Upper lobe of right lung (tissue), 1 donor: ENCODE data around the gene ATOX1. TPM values are rescaled to one million over a fixed set of nuclear protein-coding genes. Genes with fewer than 3 reads are reported as not detected.
A peak's percentile ranks its signal among the peaks of the same experiment; 100 is the strongest.
"Not testable (repeated sequence)": the region's sequence is repeated elsewhere in the genome, so short reads cannot be mapped to it uniquely, and the experiment has no call there.

Experiments
- ATAC-seq: fragments of 200-7000 bp; cut with Tn5 transposase; one replicate; pipeline ENCODE4 v1.9.1; 2020; ENCODE audit warnings: mild to moderate bottlenecking, moderate library complexity
- DNase-seq: peaks from one replicate; pipeline ENCODE4 v3.0.0-alpha.2; 2020
- H3K27ac ChIP-seq: fragments of 200-600 bp; one replicate; pipeline ENCODE4 v1.8.0; 2022
- H3K27me3 ChIP-seq: fragments of 200-600 bp; one replicate; pipeline ENCODE4 v1.8.0; 2022; ENCODE audit warnings: mild to moderate bottlenecking
- H3K36me3 ChIP-seq: fragments of 200-600 bp; one replicate; pipeline ENCODE4 v1.8.0; 2022
- H3K4me1 ChIP-seq: fragments of 200-600 bp; one replicate; pipeline ENCODE4 v1.8.0; 2022
- H3K4me3 ChIP-seq: fragments of 200-600 bp; one replicate; pipeline ENCODE4 v1.8.0; 2022; ENCODE audit warnings: mild to moderate bottlenecking
- H3K9me3 ChIP-seq: fragments of 200-600 bp; one replicate; pipeline ENCODE4 v1.8.0; 2022
- intact Hi-C: fragments of 100-400 bp; cut with DNase I; formaldehyde crosslinking; loops from one replicate; pipeline ENCODE4 v1.11.0; 2022
- total RNA-seq: library from RNA; stranded (reverse); fragmentation: NEBNext Ultra II Directional; extraction: Animal tissue kit (Norgen Biotek cat#: 25700); gene quantifications from one replicate; pipeline ENCODE4 v1.2.1, GENCODE V29; 2021
- TF ChIP-seq, protein P1 (sequence below): fragments of 200-600 bp; IDR thresholded peaks from one replicate; pipeline ENCODE4 v1.8.0; 2022; ENCODE audit warnings: antibody characterized with exemption
- donor health status: DM: no; HTN: yes; CAD: no; lungs with severe emphysema.

ATOX1 gene
- total RNA-seq, 1 donor from 2014 or later = 62.4 TPM

- H3K27ac ChIP-seq = no peak overlapping the region
- no peak overlapping the region for H3K4me3 ChIP-seq
- H3K4me1 ChIP-seq = peaks cover 5% of the 10 kb centered on the region
- DNase-seq = no peak
- intact Hi-C loops = no loop called here
- no peaks in the 10 kb centered on the region for H3K27me3 ChIP-seq
- no peak for ATAC-seq
- no peaks in the 10 kb centered on the region for H3K9me3 ChIP-seq
- no peaks in the 10 kb centered on the region for H3K36me3 ChIP-seq
- TF ChIP-seq, protein P1, sequence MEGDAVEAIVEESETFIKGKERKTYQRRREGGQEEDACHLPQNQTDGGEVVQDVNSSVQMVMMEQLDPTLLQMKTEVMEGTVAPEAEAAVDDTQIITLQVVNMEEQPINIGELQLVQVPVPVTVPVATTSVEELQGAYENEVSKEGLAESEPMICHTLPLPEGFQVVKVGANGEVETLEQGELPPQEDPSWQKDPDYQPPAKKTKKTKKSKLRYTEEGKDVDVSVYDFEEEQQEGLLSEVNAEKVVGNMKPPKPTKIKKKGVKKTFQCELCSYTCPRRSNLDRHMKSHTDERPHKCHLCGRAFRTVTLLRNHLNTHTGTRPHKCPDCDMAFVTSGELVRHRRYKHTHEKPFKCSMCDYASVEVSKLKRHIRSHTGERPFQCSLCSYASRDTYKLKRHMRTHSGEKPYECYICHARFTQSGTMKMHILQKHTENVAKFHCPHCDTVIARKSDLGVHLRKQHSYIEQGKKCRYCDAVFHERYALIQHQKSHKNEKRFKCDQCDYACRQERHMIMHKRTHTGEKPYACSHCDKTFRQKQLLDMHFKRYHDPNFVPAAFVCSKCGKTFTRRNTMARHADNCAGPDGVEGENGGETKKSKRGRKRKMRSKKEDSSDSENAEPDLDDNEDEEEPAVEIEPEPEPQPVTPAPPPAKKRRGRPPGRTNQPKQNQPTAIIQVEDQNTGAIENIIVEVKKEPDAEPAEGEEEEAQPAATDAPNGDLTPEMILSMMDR = no peak
These were observed 57.6 kb downstream of the ATOX1 start for GRCh38 chr5:151700820-151701219.

GRCh38 chr5:151700296-151700695 is 58.1 kb downstream of the ATOX1 start:
- TF ChIP-seq, protein P1 = no peak
- intact Hi-C loops = no loop called here
- H3K27me3 ChIP-seq = no peaks in the 10 kb centered on the region

DNA sequence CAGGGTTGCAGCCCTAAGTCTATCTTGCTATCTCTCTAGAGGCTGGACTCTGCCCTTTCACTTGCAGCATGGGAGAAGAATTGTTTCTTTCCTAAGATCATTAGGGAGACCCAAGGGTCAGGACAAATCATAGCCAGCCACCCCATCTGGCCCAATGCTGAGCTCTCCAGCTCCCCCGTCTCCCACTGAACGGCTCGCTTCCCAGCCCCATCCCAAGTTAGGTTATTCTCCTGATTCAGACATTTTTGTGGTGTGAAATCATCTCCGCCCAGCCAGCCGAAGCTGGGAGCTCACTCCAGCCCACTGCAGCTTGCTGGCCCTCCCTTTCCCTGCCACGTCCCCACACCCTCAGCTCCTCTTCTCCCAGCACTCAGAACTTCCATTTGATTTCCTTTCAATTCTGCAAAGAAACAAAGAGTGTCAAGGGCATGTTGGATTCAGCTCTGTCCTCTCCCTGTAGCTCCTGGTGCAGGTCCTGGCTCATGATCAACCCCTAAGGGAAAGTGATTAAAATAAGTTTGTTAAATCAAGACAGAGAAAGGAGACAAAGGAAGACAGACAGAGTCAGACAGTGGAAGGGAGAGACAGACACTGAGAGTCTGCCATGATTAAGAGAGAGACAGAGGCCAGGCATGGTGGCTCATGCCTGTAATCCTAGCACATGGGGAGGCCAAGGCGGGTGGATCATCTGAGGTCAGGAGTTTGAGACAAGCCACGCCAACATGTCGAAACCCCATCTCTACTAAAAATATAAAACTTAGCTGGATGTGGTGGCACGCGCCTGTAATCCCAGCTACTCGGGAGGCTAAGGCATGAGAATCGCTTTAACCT is 59.1 kb downstream of the ATOX1 start:
- intact Hi-C loops = no loop called here
- H3K27me3 ChIP-seq = no peaks in the 10 kb centered on the region
- TF ChIP-seq, protein P1 = no peak
- H3K9me3 ChIP-seq = no peaks in the 10 kb centered on the region
- H3K4me3 ChIP-seq = no peak overlapping the region
- peaks cover 5% of the 10 kb centered on the region for H3K4me1 ChIP-seq
- DNase-seq (no peak), ATAC-seq (peak; percentile 71)
- peak overlapping the region; percentile 82 for H3K27ac ChIP-seq
- no peaks in the 10 kb centered on the region for H3K36me3 ChIP-seq

More at GRCh38 chr5:151700296-151700695, 58.1 kb downstream of the ATOX1 start:
- Histone ChIP-seq H3K9me3 (no peaks in the 10 kb centered on the region), H3K4me1 (peaks cover 5% of the 10 kb centered on the region), H3K36me3 (no peaks in the 10 kb centered on the region), H3K4me3 (no peak overlapping the region), H3K27ac (no peak overlapping the region)
- DNase-seq (no peak), ATAC-seq (no peak)

DNA sequence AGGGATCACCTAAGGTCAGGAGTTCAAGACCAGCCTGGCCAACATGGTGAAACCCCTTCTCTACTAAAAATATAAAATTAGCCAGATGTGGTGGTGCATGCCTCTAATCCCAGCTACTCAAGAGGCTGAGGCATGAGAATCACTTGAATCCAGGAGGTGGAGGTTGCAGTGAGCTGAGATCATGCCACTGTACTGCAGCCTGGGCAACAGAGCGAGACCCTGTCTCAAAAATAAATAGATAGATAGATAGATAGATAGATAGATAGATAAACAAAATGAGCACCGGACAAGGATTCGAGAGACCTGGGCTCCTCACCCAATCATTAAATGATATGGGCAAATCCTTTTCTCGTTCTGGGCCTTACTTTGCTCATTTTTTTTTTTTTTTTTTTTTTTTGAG is 60.4 kb downstream of the ATOX1 start:
- DNase-seq, H3K4me1 ChIP-seq: not testable (repeated sequence)

GRCh38 chr5:151697452-151697851 is 61.0 kb downstream of the ATOX1 start:
- DNase-seq (no peak), ATAC-seq (no peak)
- Histone ChIP-seq H3K9me3 (no peaks in the 10 kb centered on the region), H3K36me3 (no peaks in the 10 kb centered on the region), H3K4me3 (no peak overlapping the region), H3K4me1 (peaks cover 5% of the 10 kb centered on the region), H3K27me3 (no peaks in the 10 kb centered on the region), H3K27ac (peak overlapping the region; percentile 69)
- TF ChIP-seq, protein P1 = no peak
- intact Hi-C loops = no loop called here

More for the DNA sequence above, 60.4 kb downstream of the ATOX1 start:
- H3K27ac ChIP-seq, H3K4me3 ChIP-seq, H3K9me3 ChIP-seq, ATAC-seq, intact Hi-C loops, H3K27me3 ChIP-seq, H3K36me3 ChIP-seq: not testable (repeated sequence)

- TF ChIP-seq, protein P1 = no peak
- Histone ChIP-seq H3K27ac (peak overlapping the region; percentile 69), H3K9me3 (no peaks in the 10 kb centered on the region), H3K4me3 (no peak overlapping the region), H3K27me3 (no peaks in the 10 kb centered on the region), H3K4me1 (peaks cover 5% of the 10 kb centered on the region), H3K36me3 (no peaks in the 10 kb centered on the region)
- intact Hi-C loops = no loop called here
- ATAC-seq = peak; percentile 61
- no peak for DNase-seq
These were observed 61.9 kb downstream of the ATOX1 start for GRCh38 chr5:151696470-151697061.
